Peyer's patch (tissue), 4 donors: ENCODE measurements around the gene SIK2.

ENCODE experiments used
- CTCF ChIP-seq, 6 experiments: fragments of 450-650 bp in 4 of 6; fragments of 200-600 bp in 2 of 6; sonication (generic) in 1 of 6; IDR thresholded peaks; one replicate each; pipeline ENCODE4 v1.5.1; 2017 to 2019; ENCODE audit warnings: antibody characterized with exemption in 6 of 6, mild to moderate bottlenecking in 3 of 6, moderate library complexity in 1 of 6
- POLR2A ChIP-seq, 2 donors: fragments of 450-650 bp; IDR thresholded peaks; one replicate each; pipeline ENCODE4 v1.5.1; 2017; ENCODE audit warnings: antibody characterized with exemption in 2 of 2, mild to moderate bottlenecking in 2 of 2, moderate library complexity in 2 of 2

- TF ChIP-seq CTCF (IDR thresholded peaks at IDR 0.05) (no peak), POLR2A (IDR thresholded peaks at IDR 0.05) (no peak)
Measured at GRCh38 chr11:111772535-111772934, 170.3 kb downstream of the SIK2 start.
